Smooth muscle cell (in vitro differentiated cells): ENCODE measurements around the gene HCN3. TPM values are rescaled to one million over a fixed set of nuclear protein-coding genes. Genes with fewer than 3 reads are reported as not detected.

Experiments
- DNase-seq: peaks from one replicate; lab custom pipeline; 2025; ENCODE audit not compliant: unreplicated experiment; lab: John Stamatoyannopoulos, UW
- H2AFZ ChIP-seq: fragments of 200-600 bp; sonication (generic); 2 replicates; pipeline ENCODE4 v1.6.0; 2016; ENCODE audit warnings: antibody characterized with exemption, low read depth, mild to moderate bottlenecking
- H3F3A ChIP-seq: fragments of 200-600 bp; sonication (generic); 2 replicates; pipeline ENCODE4 v1.6.0; 2017; ENCODE audit warnings: antibody characterized with exemption, low read depth
- H3K27ac ChIP-seq: fragments of 200-600 bp; sonication (generic); 2 replicates; pipeline ENCODE4 v1.5.1; 2016; ENCODE audit warnings: low read depth, mild to moderate bottlenecking
- H3K27me3 ChIP-seq: fragments of 200-600 bp; sonication (generic); 2 replicates; pipeline ENCODE4 v1.6.1; 2016; ENCODE audit warnings: low read depth, mild to moderate bottlenecking
- H3K36me3 ChIP-seq: fragments of 200-600 bp; sonication (generic); 2 replicates; pipeline ENCODE4 v1.5.1; 2016; ENCODE audit warnings: low read depth
- H3K4me1 ChIP-seq: fragments of 200-600 bp; sonication (generic); 2 replicates; pipeline ENCODE4 v1.5.1; 2016; ENCODE audit warnings: low read depth
- H3K4me2 ChIP-seq: fragments of 200-600 bp; sonication (generic); 2 replicates; pipeline ENCODE4 v1.6.0; 2016; ENCODE audit warnings: mild to moderate bottlenecking
- H3K4me3 ChIP-seq: fragments of 200-600 bp; sonication (generic); 2 replicates; pipeline ENCODE4 v1.5.1; 2016; ENCODE audit warnings: mild to moderate bottlenecking
- H3K79me2 ChIP-seq: fragments of 200-600 bp; sonication (generic); 2 replicates; pipeline ENCODE4 v1.6.0; 2016; ENCODE audit warnings: low read depth, mild to moderate bottlenecking
- H3K9ac ChIP-seq: fragments of 200-600 bp; sonication (generic); 2 replicates; pipeline ENCODE4 v1.6.0; 2016; ENCODE audit warnings: low read depth
- H3K9me3 ChIP-seq: fragments of 200-600 bp; sonication (generic); replicated peaks from 2 replicates; pipeline ENCODE4 v1.5.1; 2016; ENCODE audit warnings: low read depth
- H4K20me1 ChIP-seq: fragments of 200-600 bp; sonication (generic); 2 replicates; pipeline ENCODE4 v1.6.0; 2016; ENCODE audit warnings: low read depth
- CTCF ChIP-seq: fragments of 200-600 bp; sonication (generic); IDR thresholded peaks from 2 replicates; pipeline ENCODE4 v1.5.1; 2017; ENCODE audit warnings: borderline replicate concordance, mild to moderate bottlenecking, antibody characterized with exemption; ENCODE audit not compliant: insufficient read depth, poor library complexity, severe bottlenecking
- WGBS: methylation state at CpG from one replicate; pipeline ENCODE4 v1.1.7; 2016; ENCODE audit warnings: low lambda C conversion rate; 5-methylcytosine and 5-hydroxymethylcytosine counted together
- polyA plus RNA-seq: library from polyadenylated mRNA; unstranded; fragments of >200 nt; fragmentation: Nextera tagmentation; extraction: Ambion mirVana; gene quantifications from 2 replicates; pipeline ENCODE4 v1.2.1, GENCODE V29; 2016
- total RNA-seq: library from RNA; depleted of rRNA; stranded (reverse); fragments of >200 nt; gene quantifications from 2 replicates; pipeline ENCODE4 v1.2.3, GENCODE V29; 2014

Gene HCN3
- total and polyA plus RNA-seq, 2 experiments from 2014 or later: 0.49 to 1.2 TPM

- 81% methylated on average over 7 of the region's 7 CpGs for WGBS
These were observed 18.6 kb downstream of the HCN3 start for GRCh38 chr1:155295942-155296267.

DNA sequence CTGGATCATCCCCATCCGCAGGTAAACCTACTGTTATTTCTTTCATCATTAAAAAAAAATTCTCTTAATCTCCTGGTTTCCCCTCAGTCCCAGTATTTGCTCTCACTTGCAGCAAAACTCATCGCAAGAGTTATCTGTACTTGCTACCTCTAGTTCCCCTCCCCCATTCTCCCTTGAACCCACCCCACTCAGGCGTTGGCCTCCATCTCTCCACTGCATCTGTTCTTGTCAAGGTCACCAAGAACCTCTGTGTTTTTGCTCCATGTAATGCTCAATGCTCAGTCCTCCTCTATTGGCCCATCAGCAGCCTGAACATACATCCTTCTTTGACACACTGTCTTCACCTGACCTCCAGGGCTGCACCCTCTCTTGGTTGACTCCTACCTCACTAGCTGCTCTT lies 19.4 kb downstream of the HCN3 start:
- DNase-seq: no peak
- Histone ChIP-seq H3K4me3 (no peak overlapping the region), H3K4me2 (no peak overlapping the region), H3K4me1 (peaks cover 6% of the 10 kb centered on the region), H3K27ac (no peak overlapping the region), H2AFZ (no peak overlapping the region), H4K20me1 (no peaks in the 10 kb centered on the region), H3K79me2 (no peaks in the 10 kb centered on the region), H3K27me3 (peaks cover 48% of the 10 kb centered on the region), H3K9ac (no peak overlapping the region), H3F3A (no peaks in the 10 kb centered on the region), H3K36me3 (no peaks in the 10 kb centered on the region), H3K9me3 (no peaks in the 10 kb centered on the region)
- WGBS: 90% methylated on average over 3 of the region's 3 CpGs
- TF ChIP-seq CTCF: no peak

More at GRCh38 chr1:155295942-155296267, 18.6 kb downstream of the HCN3 start:
- DNase-seq: no peak
- H3K9me3 ChIP-seq: no peaks in the 10 kb centered on the region
- H3K79me2 ChIP-seq: no peaks in the 10 kb centered on the region
- H3K27me3 ChIP-seq: peaks cover 48% of the 10 kb centered on the region
- H3K4me1 ChIP-seq: peaks cover 6% of the 10 kb centered on the region
- no peak overlapping the region for H3K4me2 ChIP-seq
- no peak overlapping the region for H3K4me3 ChIP-seq
- no peak overlapping the region for H3K9ac ChIP-seq
- no peak for TF ChIP-seq CTCF
- H4K20me1 ChIP-seq: no peaks in the 10 kb centered on the region
- H2AFZ ChIP-seq: no peak overlapping the region
- no peaks in the 10 kb centered on the region for H3F3A ChIP-seq
- H3K36me3 ChIP-seq: no peaks in the 10 kb centered on the region
- H3K27ac ChIP-seq: no peak overlapping the region

GRCh38 chr1:155297384-155297783 lies 20.1 kb downstream of the HCN3 start:
- no peaks in the 10 kb centered on the region for H3F3A ChIP-seq
- no peaks in the 10 kb centered on the region for H4K20me1 ChIP-seq
- H3K4me1 ChIP-seq: peaks cover 6% of the 10 kb centered on the region
- peaks cover 48% of the 10 kb centered on the region for H3K27me3 ChIP-seq
- TF ChIP-seq CTCF: no peak
- WGBS: 83% methylated on average over 7 of the region's 7 CpGs
- H3K9ac ChIP-seq: no peak overlapping the region
- H2AFZ ChIP-seq: no peak overlapping the region
- no peaks in the 10 kb centered on the region for H3K79me2 ChIP-seq
- no peak overlapping the region for H3K4me2 ChIP-seq
- no peak for DNase-seq
- no peak overlapping the region for H3K27ac ChIP-seq
- no peaks in the 10 kb centered on the region for H3K36me3 ChIP-seq
- no peak overlapping the region for H3K4me3 ChIP-seq
- H3K9me3 ChIP-seq: no peaks in the 10 kb centered on the region

- H4K20me1 ChIP-seq: no peaks in the 10 kb centered on the region
- H3K27me3 ChIP-seq: peaks cover 24% of the 10 kb centered on the region
- H3K4me1 ChIP-seq: peaks cover 4% of the 10 kb centered on the region
- no peaks in the 10 kb centered on the region for H3K9me3 ChIP-seq
- no peak overlapping the region for H3K4me3 ChIP-seq
- H3F3A ChIP-seq: no peaks in the 10 kb centered on the region
- no peak overlapping the region for H3K9ac ChIP-seq
- 96% methylated on average over 8 of the region's 8 CpGs for WGBS
- H3K36me3 ChIP-seq: no peaks in the 10 kb centered on the region
- no peaks in the 10 kb centered on the region for H3K79me2 ChIP-seq
- no peak for TF ChIP-seq CTCF
- no peak for DNase-seq
- H2AFZ ChIP-seq: no peak overlapping the region
- no peak overlapping the region for H3K27ac ChIP-seq
- no peak overlapping the region for H3K4me2 ChIP-seq
These were observed 22.8 kb downstream of the HCN3 start for GRCh38 chr1:155300024-155300423.
